D721Med (cell line): Measurements from ENCODE around the gene CHRNB1.

Source experiments
- DNase-seq: peaks from one replicate; pipeline ENCODE4 v3.0.0; 2011; ENCODE audit warnings: low spot score; ENCODE audit not compliant: insufficient read length
- FAIRE-seq: peaks from 2 replicates; lab custom pipeline; 2011; peaks lifted over from hg19 to GRCh38; lab: Jason Lieb, UNC
- CTCF ChIP-seq: IDR thresholded peaks from 2 replicates; pipeline ENCODE4 v1.5.1; 2012; ENCODE audit warnings: mild to moderate bottlenecking, control low read depth; ENCODE audit not compliant: insufficient read depth; ENCODE audit errors: missing control alignments

The CHRNB1 gene

DNA sequence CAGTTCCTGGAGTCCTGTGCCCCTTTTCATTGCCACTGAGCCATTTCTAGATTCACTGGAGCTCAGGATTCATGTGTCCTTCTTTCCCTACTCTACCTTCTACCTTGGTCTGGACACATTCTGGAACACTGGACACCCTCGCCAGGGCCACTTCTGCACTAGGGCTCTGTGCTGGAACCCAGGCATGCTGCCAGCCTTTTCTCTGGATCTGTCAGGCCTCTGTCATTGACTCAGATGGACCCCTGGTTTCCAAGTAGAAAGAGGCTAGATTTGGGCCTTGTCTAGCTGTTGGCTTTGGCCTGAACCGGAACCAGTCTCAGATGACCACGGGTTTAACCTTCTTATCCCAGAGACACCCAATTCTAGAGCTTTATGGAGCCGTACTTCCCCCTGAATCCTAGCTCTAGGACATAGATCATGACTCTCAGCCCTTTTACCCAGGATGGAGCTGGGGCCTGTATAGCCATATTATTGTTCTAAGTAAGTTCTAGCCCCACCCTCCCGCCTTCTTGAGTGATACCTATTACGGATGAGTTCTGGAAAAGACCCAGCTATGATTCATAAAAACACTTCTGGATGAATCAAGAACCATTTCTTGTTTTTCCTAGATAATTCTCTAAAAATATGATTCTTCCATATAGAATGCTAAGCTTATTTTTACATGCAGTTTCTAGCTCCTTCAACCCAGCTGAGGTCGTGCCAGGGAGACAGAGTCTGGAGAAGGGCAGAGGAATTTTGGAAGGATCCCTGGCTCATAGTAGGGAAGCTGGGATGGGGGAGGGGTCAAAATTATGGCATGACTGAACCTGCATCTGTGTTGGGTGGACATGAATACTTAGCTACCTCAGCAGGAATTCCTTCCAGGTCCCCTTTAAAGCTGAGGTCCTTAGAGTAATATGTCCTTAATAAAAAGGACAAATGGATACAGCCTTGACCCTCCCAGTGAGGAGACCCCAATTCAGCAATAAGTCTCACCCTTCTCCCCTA is 1.1 kb upstream of the CHRNB1 start:
- FAIRE-seq (no peak), DNase-seq (no peak)
- TF ChIP-seq CTCF: no peak

- no peak for FAIRE-seq
- no peak for DNase-seq
- TF ChIP-seq CTCF: no peak
Observed at GRCh38 chr17:7445619-7445968, 733 bp downstream of the CHRNB1 start.

GRCh38 chr17:7448461-7448860 is 3.6 kb downstream of the CHRNB1 start:
- peak; percentile 71 for FAIRE-seq
- TF ChIP-seq CTCF: no peak
- peak; percentile 96 for DNase-seq

DNA sequence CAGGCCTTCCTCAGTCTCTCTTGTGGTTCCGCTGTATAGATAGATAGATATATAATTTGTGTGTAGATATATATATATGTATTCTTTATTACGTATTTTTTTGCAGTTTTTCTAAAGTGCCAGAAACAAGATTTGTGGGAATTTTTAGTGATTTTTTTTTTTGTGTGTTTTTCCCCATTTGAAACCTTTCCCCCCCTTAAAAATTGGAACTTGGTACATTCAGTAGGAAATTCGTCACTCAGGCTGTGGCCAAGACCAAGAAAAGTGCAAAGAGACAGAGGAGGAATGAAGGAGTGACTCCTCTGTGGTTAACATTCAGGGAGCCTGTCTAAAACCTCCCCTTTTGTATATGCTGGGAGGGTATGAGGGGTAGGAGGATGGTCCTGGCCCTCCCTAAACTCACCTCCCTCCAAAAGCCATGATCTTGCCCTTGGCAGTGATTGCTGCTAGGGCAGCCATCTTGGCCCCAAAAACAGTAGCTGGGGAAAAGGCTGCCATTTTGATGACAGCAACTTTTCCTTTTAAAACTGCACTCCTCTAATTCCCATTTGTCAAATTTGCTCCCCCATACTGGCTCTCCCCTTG is 15.2 kb downstream of the CHRNB1 start:
- FAIRE-seq: no peak
- no peak for TF ChIP-seq CTCF
- no peak for DNase-seq

DNA sequence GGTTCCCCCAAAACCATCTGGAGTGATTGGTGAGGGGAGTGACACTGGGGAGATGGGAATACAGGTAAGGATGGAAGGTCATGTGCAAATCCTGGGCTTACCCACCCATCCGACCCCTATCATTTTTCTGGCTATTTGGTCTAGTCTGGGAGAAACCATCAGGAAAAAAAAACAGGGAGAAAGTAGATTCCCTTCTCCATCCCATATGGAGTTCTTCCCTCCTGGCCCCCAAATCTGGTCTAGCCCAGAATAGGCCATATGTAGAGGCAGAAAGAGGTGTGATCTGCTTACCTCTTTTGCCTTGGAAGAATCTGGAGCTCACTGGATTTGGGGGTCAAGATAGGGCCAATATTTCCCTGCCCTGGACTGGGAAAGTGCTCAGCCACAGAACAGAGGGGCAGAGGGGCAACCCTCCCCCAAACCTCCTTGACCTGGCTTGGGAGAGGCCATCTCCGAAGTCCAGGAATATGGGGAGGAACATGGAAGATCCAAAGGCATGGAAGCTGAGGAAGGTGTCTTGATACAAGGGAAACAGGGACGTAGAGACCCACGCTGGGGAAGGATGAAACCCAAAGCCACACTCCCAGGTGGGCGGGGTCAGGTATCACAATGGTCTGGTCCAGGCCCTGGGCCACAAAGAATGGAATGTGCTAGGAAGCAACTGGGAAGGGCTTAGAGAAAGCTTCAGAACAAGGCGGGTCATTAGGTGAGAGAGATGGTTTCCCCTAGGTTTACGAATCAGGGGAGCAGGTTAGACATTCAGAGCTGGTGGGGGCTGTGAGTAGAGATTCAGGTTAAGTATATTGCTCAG is 16.2 kb downstream of the CHRNB1 start:
- FAIRE-seq: no peak
- TF ChIP-seq CTCF: no peak
- no peak for DNase-seq

GRCh38 chr17:7462474-7463371 is 17.9 kb downstream of the CHRNB1 start:
- DNase-seq: no peak
- no peak for FAIRE-seq
- TF ChIP-seq CTCF: no peak
